Measurements from ENCODE around the gene ACVR2B.

Gene ACVR2B

DNA sequence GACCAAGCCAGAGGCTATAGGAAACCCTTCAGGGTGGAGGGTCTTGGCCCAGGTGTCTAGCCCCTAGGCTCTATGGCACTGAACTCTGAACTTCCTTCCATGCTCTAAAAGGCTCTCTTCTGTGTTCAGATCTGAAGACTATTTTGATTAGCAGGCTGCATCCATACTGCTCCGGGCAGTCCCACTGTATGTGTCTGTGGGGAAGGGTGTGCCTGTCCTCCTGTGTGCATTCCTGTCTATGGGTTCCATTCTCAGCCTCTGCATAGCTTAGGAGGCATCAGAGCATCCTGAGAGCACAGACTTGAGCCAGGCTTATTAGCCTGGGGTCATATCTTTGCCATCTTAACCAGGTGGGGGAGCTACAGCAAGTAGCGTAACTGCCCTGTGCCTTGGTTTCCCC lies 80.5 kb downstream of the ACVR2B start:
- no peak for DNase-seq

GRCh38 chr3:38534604-38535003 lies 80.9 kb downstream of the ACVR2B start:
- no peak for DNase-seq

- DNase-seq = no peak
Observed at GRCh38 chr3:38536671-38537070, 83.0 kb downstream of the ACVR2B start.

- no peak for DNase-seq
Observed at GRCh38 chr3:38538773-38539353, 85.2 kb downstream of the ACVR2B start.

GRCh38 chr3:38541806-38542205 lies 88.1 kb downstream of the ACVR2B start:
- no peak for DNase-seq

Measured in activated T-cell treated with anti-CD3 and anti-CD28 coated beads for 4 hours (primary cell).